Thoracic aorta endothelial cell (primary cell): ENCODE data around the gene MS4A5. TPM values are rescaled to one million over a fixed set of nuclear protein-coding genes. Genes with fewer than 3 reads are reported as not detected.

Source experiments
- total RNA-seq: library from RNA; depleted of rRNA; stranded (reverse); fragments of >200 nt; gene quantifications from 2 replicates; pipeline ENCODE4 v1.2.3, GENCODE V29; 2012

The MS4A5 gene
- not detected in 2 replicates for total RNA-seq

GRCh38 chr11:60429272-60429671 lies at the start of gene MS4A5:
MS4A5 (plus strand) TSS chr11:60429572; CDS start chr11:60429675, 103 bp downstream.

GRCh38 chr11:60396382-60396781 lies 33.0 kb upstream of the MS4A5 start, which contains the start of gene MS4A14:
MS4A14 (plus strand) TSS chr11:60396459; CDS start chr11:60396579, 120 bp downstream.

GRCh38 chr11:60455531-60456042 lies 26.2 kb downstream of the MS4A5 start, which contains the start of gene MS4A1:
MS4A1 (plus strand) TSS chr11:60455847; CDS start chr11:60462375, 6,528 bp downstream.

GRCh38 chr11:60492488-60493009 lies 63.2 kb downstream of the MS4A5 start, which contains the start of gene MS4A12:
MS4A12 (plus strand) TSS chr11:60492778; CDS start chr11:60497319, 4,541 bp downstream.

Other genes with a start within 250 kb of the MS4A5 start
- 0.40 and 0.65 TPM in 2 replicates for gene MS4A6A, start 246.5 kb upstream of the MS4A5 start, total RNA-seq
- gene MS4A4E, start 186.4 kb upstream of the MS4A5 start, total RNA-seq = not detected in 2 replicates
- gene MS4A4A, start 148.9 kb upstream of the MS4A5 start, total RNA-seq = not detected in 2 replicates
- gene MS4A6E, start 102.3 kb upstream of the MS4A5 start, total RNA-seq = not detected in 2 replicates
- gene MS4A7, start 51.0 kb upstream of the MS4A5 start, total RNA-seq = not detected in 2 replicates
- gene MS4A14, start 33.1 kb upstream of the MS4A5 start, total RNA-seq = not detected in 2 replicates
- gene MS4A1, start 26.3 kb downstream of the MS4A5 start, total RNA-seq = not detected in 2 replicates
- not detected in 2 replicates for gene MS4A12, start 63.2 kb downstream of the MS4A5 start, total RNA-seq
- gene MS4A13, start 85.8 kb downstream of the MS4A5 start, total RNA-seq = not detected in 2 replicates